GM19239 (cell line): ENCODE data around the gene GALC.

ENCODE experiments used
- DNase-seq: peaks from one replicate; pipeline ENCODE4 v3.0.0; 2011; ENCODE audit warnings: low spot score; ENCODE audit not compliant: insufficient read length
- FAIRE-seq: peaks from 2 replicates; lab custom pipeline; 2011; peaks lifted over from hg19 to GRCh38; lab: Jason Lieb, UNC

Gene GALC

DNA sequence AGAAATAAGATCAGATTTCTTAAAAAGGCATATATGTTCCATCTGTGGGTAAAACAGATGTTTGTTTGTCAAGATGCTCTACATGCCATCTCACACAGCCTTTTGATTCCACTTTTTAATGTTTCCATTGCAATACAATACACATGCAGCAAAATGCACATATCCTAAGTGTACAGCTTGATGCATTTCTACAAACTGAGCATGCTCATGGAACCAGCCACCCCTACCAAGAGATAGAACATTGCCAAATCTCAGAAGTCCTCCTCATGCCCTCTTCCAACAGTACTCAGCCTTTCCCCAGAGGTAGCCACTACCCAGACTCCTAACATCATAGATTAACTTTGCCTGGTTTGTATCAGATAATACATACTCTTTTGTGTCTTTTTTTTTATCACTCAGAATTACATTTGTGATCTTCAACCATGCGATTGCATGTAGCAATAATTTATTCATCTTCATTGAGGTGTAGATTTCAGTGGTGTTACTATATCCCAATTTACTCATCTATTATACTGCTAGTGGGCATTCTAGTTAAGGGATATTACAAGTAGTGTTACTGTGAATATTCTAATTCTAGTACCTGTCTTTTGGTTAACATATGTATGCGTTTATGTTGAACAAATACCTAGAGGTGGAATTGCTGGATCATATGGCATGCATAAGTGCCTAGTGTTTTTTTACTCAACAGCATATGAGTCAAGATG, 15.2 kb upstream of the GALC start:
- no peak for DNase-seq
- no peak for FAIRE-seq

DNA sequence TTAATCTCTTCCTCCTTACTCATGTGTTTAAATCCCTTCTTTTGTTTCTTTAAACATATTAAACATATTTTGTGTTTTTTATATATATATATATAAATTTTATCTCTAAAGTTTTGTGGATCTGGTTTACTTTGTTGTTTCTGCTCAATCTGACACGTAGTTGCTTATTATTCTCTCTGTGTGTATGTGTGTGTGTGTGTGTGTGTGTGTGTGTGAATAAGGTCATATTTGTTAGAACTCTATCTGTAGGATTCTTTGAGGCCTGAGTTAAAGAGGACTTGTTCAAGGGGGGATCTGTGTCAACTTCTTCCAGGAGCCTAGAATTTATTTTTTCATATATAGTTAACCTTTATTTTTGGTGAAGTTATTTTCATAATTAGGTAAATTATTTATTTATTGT, 14.6 kb upstream of the GALC start:
- no peak for DNase-seq
- FAIRE-seq = no peak

DNA sequence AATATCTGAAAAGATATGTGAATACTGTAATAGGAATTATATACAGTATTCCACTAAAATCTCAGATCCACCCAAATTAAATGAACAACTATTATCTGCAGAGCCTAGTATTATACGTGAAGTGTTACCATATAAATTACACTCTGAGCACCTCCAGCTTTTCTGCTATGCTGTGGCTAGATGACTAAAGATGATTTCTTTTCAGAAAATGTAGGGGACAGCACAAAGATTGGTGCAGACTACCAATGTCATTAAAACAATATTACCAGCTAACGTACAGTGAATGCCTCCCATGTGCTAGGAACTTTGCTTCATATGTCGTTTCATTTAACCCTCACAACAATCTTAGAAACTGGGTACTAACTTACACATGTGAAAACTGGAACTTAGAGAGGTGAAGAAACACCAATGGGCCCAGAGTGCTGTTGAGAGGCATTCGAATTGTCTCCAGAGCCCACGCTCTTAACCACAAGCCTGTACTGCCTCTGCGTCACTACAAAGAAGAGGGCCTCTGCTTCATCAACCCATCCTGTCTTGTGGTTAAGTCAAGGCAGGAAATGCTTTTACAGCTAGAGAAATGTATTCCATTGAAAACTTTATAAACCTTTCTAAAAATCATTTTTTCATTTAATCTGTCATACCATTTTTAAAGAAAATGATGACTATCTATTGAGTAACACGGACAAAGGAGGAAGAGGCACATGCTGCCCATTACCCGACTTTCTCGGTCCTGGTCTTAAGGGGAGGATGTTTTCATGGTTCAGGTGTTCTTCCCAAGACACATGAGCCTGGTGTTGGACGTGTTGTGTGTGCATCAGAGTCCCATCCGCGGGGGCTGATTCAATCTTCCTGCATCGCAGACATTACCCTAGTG, 13.2 kb upstream of the GALC start:
- DNase-seq (no peak), FAIRE-seq (peak; percentile 97)

DNA sequence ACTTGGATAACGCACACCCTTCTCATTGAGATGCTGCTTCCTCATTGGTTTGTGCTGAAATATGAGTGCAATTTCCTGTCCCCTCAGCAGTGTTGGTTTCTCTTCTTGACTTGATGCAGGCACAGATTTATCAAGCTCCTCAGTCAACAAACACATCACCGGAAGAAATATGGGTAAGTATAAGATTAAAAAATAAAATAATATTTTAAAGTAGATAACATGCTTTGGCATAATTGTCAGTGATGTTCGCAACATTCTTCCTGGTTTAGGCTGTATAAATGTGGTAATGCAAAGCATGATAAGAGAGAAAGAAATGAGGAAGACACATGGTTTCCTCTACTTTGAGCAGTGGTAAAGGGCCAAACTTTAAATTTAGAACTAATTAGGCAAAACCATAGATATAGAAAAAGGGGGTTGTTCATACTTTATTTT, 12.1 kb upstream of the GALC start, which contains the start of gene GPR65:
Gene GPR65, plus strand, starts transcription at position 86 of the 432 bp plus-strand sequence. CDS start 5,713 bp downstream, outside the sequence.
- no peak for DNase-seq
- FAIRE-seq = peak; percentile 93

DNA sequence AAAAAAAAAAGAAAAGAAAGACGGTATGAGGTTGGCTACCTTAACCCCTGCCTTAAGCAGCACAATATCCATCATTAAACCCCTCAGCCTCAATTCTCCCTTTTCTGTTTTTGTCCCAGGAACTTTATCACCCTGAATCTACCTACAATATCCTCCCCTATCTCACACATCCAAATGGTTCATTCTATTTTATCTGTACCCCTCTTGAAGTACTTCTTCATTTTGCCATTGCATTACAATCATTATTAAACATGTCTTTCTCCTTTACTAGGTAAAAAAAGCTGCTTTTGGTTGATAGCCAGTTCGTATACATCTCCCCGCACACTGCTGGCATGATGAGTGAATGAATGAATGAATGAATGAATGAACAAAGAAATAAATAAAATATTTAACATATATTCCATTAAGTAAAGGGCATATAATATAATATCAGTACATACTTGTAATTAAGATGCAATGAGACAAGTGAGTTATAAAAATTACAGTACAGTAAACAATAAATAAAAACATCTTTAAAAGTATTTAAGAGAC, 11.6 kb upstream of the GALC start:
- DNase-seq (no peak), FAIRE-seq (peak; percentile 14)

DNA sequence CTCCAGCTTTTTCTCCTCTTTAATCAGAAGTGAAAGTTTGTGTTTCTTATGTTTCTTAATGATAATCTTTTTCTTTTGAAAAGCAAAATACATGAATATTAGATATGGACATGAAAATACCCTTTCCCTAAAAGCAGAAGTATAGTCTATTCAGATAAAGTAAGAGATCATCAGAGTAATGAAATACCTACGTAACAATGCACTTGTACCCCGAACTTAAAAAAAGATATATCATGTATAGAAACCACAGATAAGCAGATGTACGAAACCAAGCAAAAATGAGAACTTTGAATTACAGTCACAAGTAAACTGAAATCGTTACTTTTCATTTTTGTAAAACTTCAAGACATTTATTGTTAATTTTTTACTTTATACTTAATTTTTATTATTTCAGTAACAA, 10.4 kb upstream of the GALC start:
- DNase-seq = no peak
- FAIRE-seq = no peak

DNA sequence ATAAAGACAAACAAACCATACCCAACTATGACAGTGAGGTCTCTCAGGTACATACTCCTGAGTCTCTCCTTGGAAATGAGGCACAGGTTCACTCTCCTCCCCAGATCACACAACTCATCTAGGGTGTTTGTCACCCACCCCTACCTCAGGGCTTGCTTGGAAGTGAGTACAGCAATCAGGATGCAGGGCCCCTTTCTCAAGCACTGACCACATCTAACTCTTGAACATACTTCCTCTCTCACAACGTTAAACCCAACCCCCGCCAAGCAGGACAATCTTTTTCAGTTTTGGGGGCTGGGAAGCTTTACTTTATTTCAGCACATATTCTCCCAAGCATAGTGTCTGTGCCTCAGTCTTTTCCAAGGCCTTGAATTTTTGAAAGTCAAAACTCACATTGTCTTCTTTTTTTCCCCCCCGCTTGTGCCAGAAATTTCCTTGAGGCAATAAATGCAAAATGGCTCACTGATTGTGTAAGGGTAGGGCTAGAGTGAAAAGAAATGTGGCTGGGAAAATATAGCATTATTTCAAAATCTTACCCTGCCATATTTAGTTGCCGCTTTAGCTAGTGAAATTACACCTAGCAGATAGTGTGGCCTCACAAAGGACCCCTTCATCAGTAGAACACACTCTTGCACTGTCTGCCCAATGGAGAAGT, 9.6 kb upstream of the GALC start:
- DNase-seq (no peak), FAIRE-seq (peak; percentile 71)

DNA sequence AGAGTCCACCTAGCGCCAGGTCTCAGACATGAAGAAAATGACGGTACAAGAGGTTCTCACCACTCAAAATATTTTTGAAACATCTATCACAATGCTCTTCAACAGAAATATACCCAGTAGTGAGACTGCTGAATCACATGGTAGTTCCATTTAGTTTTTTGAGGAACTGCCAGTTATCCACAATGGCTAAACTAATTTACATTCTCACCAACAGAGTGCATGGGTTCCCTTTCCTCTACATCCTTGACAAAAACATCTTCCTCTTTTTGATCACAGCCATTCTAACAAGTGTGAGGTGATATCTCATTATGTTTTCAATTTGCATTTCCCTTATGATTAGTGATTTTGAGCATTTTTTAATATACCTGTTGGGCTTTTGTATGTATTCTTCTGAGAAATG, 6.3 kb upstream of the GALC start:
- FAIRE-seq (no peak), DNase-seq (no peak)

DNA sequence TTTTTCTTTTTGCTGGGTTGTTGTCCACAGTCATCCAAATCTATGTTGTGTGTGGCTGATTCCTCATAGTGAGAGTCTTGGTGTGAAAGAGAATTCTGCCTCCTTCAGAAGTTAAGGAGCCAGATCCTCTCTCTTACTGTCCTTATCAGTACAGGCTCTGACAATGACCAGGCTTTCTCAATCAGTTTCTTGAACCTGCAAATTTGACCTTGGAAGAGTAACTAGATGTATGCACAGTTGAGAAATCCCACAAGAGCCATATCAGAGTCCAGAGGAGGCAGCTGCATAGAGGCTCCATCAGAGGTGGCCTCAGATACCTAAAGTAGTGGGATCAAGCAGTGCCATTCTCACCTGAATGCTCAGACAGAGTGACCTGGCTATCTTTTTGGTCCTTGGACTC, 5.5 kb upstream of the GALC start:
- FAIRE-seq = no peak
- no peak for DNase-seq

DNA sequence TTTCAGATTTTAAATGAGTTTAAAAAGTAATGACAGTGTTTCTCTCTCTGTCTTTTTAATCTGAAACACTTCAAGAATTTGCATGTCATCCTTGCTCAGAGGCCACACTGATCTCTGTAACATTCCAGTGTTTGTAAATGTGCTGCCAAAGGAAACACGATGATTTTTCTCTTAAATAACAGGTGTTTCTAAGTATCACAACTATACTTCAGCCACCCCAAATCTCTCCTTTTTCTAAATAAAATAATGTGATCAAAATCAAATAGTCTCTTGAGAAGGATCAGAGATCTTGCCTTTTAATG, 3.3 kb upstream of the GALC start:
- FAIRE-seq = no peak
- no peak for DNase-seq

DNA sequence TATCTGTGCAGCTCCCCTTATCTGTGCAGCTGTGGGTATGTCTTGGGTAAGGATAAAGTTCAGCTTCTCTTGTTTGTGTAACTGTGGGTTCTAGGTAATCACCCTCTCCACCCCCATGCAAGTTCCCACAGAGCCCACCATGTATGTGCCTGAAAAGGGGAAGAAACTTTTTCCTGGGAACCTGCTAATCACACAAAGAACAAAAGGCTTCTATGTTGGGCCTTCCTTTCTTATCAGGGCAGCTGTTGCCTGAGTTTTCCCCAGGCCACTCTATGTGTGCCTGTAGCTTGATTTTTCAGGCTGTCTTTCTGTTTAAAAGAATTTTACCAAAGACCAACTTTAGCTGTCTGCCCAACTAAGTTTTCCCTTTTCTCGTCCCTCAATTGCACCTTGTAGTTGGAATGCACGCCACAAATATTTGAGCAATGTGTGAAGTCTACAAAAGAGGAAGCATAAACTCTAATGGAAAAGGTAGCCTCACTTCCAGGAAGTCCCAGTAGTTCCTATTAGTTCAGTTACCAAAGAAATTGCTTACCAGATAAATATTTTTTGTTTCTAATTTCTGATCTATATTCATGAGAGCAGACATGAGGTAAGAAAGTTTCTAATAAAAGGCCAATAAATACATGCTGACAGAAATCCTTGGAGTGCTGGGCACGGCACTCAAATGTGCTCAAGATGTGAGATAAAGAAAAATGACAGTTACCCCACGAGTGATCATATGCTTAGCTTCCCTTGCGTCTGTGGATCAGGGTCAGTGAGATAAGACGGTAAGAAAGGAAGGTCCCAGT, 2.7 kb upstream of the GALC start:
- FAIRE-seq (peak; percentile 8), DNase-seq (no peak)

DNA sequence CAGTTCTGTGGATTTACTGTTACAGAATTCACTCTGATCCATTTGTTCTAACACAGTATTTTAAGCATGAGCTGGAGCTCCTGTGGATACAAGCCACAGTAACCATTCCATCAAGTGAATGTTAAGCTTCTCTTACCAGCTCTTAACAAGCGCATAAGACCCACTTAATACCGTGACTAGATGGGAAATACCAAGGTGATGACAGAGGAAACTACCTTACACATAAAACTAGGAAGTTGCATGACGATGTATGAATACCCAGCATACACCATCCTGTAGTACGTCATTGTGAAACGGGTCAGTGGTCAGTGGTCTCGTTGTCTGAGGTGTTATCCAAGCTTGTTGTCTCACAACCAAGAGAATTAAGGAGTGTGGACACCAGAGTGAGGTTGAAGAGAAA, 2.0 kb upstream of the GALC start:
- DNase-seq = no peak

DNA sequence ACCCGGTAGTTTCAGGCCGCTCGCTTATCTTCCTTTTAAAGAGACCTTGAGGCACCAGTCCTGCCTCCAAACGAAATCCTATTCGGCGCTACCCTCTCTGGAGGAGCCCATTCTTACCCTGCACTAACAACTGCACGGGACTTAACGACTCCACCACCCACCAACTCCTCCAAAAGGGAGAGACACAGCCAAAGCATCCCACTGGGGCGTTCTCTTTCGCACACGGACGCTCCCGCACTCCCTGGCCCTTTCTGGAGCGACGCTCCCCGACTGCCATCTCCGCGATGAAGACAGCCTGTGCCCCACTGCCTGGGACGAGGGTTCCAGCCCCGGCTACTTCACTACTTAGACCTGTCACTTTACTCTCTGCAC, 650 bp downstream of the GALC start:
- FAIRE-seq (peak; percentile 77), DNase-seq (no peak)

More for the DNA sequence above, 2.0 kb upstream of the GALC start:
- peak; percentile 96 for FAIRE-seq

DNA sequence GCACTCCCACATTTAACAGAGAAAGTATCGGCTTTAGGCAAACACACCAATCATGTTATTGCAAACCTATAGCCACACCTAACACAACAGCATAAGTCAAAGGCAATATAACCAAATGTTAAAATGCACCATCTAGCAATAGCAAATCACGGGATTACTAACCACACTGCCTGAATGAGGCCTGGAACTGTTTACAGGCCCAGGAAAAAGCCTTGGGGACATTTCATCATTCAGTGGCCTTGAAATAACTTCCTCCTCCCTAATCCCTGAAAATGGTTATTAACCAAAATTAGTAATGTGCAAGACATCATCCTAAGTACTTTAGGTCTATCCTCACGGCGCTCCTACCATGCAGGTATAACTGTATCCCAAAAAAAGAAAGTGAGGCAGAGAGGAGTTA, 2.3 kb downstream of the GALC start:
- no peak for DNase-seq
- FAIRE-seq = no peak

DNA sequence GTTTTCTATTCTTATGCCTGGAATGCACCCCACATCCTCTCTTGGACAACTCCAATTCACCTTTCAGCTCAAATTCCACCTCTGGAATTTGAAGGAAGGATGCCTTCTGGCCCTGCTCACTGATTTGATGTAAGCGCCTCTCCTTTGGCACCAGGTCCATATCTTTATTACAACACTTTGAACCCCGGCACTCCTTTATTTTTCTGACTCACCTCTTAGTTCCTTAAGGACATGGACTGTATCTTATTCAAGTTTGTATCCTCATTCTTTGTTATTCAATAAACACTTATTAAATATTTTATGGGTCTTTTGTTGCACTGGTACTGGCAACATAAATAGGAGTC, 3.1 kb downstream of the GALC start:
- FAIRE-seq (no peak), DNase-seq (no peak)

DNA sequence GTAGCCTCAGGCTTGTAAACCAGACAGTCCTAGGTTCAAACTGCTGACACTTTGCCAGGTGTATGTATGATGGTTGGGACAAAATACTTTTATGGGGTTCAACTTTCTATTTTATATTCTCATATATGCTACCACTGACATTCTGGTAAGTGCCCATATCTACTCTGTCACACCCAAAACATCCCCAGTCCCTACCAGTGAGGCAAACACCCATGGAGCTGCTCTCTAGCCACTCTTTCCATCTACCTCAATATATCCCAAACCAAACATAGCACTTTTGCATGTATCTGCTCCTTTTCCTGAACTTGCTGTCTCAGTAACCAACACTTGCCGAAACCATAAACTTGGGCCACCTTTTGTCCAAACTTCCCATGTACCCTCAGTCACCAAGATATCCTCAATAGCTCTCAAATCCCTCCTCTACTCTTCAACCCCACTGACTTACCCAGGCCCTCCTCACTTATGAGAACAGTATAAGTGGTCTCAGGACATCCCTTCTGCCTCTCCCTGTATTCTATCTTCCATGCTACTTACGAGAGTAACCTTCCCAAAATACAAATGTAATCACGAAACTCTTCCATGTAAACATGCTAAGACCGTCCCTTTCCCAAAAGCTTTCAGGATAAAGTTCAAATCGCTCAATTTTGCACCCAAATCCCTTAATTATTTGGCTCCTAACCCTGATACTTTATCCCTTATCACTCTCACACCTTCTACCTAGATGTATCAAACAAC, 3.6 kb downstream of the GALC start:
- DNase-seq (no peak), FAIRE-seq (no peak)

DNA sequence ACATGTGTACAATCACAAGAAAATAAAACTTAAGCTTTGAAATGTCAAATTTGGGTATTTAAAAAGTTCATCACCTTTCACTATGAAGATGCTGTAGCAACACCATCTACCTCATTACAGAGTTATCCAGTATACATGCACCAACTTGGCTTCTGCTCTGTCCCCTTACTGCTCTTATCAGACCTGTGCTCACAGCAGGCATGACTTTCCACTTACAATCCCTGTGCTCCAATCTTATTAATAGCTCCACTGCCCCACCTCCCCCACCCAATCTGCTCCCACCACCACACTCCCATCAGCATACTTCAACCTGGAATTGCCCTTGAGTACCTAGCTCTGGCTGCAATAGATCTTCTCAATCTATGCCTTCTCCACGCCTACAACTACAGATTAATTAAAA, 13.3 kb downstream of the GALC start:
- no peak for DNase-seq
- FAIRE-seq = no peak

DNA sequence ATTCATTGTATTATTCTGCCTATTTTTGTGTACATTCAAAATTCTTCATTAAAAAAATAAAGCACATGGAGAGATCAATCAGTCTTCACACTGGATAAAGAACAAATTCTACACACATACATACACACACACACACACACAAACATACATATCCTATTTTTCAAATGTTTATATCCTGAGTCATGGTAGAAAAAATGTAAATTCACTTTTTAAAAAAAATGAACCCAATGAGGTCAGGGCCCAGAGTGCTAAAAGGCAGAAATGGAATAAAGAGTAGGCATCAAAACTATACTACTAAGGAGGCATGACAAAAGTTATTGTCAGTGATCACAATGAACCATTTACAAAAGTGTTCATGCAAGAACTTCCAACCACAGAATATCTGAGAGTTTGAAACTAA, 17.3 kb downstream of the GALC start:
- FAIRE-seq = no peak
- no peak for DNase-seq

DNA sequence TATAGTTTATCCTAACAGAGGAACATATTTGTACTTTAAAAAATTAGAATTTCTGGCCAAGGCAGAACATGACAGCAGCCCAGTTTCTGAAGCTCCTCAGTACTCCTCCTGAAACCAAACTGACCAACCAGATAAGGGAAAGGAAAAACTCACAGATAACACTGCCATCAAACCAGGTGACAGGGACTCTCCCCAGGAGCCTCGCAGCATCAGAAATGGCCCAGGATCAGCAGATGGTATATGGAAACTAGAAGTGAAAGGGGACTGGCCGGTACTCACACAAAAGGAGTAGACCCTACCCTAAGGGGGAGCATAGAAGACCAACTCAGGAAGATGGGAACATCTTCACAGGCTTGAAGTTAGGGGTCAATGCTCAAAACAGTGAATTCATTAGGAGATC, 22.0 kb downstream of the GALC start:
- DNase-seq = peak; percentile 9
- peak; percentile 70 for FAIRE-seq

DNA sequence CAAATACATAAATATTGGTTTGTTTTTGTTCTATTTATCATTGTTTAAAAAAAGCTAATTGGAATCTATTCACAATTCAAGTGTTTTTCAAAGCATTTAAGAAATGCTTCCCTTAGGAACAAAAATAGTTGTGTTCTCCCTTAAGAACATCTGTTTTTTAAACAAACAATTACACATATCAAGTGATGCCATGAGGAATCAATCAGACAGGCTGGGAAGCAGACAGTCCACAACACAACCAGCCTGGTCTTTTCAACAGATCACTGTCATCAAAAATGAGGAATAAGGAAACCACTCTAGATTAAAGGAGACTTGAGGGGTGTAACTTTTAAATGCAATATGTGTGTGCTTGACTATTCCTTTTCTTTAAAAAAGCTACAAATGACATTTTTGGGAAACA, 25.5 kb downstream of the GALC start:
- no peak for FAIRE-seq

More for the DNA sequence above, 25.5 kb downstream of the GALC start:
- DNase-seq = no peak
